Endothelial cell of umbilical vein (primary cell): Measurements from ENCODE around the gene SOX30. TPM values are rescaled to one million over a fixed set of nuclear protein-coding genes. Genes with fewer than 3 reads are reported as not detected.

Experiments used
- BruUV-seq: library from RNA; stranded (reverse); fragments of 400-500 nt; replicated peaks from 2 replicates; lab custom pipeline; 2021; lab: Mats Ljungman, UMichigan
- CTCF ChIA-PET: fragments of 300-600, 350-600 bp; sonication (Branson Sonifier 250); formaldehyde crosslinking; loops from one replicate; lab custom pipeline; 2021; ENCODE audit warnings: antibody characterized with exemption, inconsistent platforms; lab: Charles Lee
- POLR2A ChIA-PET: fragments of 300-600, 350-600 bp; sonication (Branson Sonifier 250); formaldehyde crosslinking; loops from one replicate; lab custom pipeline; 2021; ENCODE audit warnings: antibody characterized with exemption, inconsistent platforms; lab: Charles Lee
- DNase-seq: peaks from one replicate; pipeline ENCODE4 v3.0.0-alpha.2; 2011; ENCODE audit warnings: low read depth, low spot score
- FAIRE-seq: peaks from 2 replicates; lab custom pipeline; 2011; peaks lifted over from hg19 to GRCh38; lab: Jason Lieb, UNC
- H2AFZ ChIP-seq: 2 replicates; pipeline ENCODE4 v1.6.0; 2012; ENCODE audit warnings: low read depth, low read length, control low read depth, inconsistent platforms
- H3K27ac ChIP-seq: 2 replicates; pipeline ENCODE4 v1.5.1; 2011; ENCODE audit warnings: low read depth, mild to moderate bottlenecking, control low read depth, low read length, moderate library complexity; ENCODE audit not compliant: insufficient read depth
- H3K27me3 ChIP-seq, 2 experiments: 2 replicates each; pipeline versions ENCODE4 v1.6.0 to v1.6.1; 2011; ENCODE audit warnings: low read length in 2 of 2, mixed read lengths in 1 of 2; ENCODE audit not compliant: control insufficient read depth in 2 of 2, insufficient read depth in 2 of 2
- H3K36me3 ChIP-seq, 2 experiments: 2 replicates in 1 of 2; 3 replicates in 1 of 2; pipeline ENCODE4 v1.5.1; 2011; ENCODE audit warnings: low read length in 2 of 2, mild to moderate bottlenecking in 1 of 2, moderate library complexity in 1 of 2; ENCODE audit not compliant: control insufficient read depth in 2 of 2, insufficient read depth in 2 of 2; ENCODE audit errors: extremely low read depth in 1 of 2
- H3K4me1 ChIP-seq: 3 replicates; pipeline ENCODE4 v1.5.1; 2011; ENCODE audit warnings: mild to moderate bottlenecking, low read length; ENCODE audit not compliant: control insufficient read depth, insufficient read depth; ENCODE audit errors: extremely low read depth
- H3K4me2 ChIP-seq: 2 replicates; pipeline ENCODE4 v1.6.1; 2011; ENCODE audit warnings: low read length, control low read depth, mixed read lengths; ENCODE audit not compliant: insufficient read depth
- H3K4me3 ChIP-seq, 3 experiments: fragments of 200-600 bp in 1 of 3; sonication (generic), shearing (Covaris generic) in 1 of 3; replicated peaks in 1 of 3; 2 replicates each; pipeline ENCODE4 v1.5.1; 2011 to 2016; ENCODE audit warnings: control low read depth in 3 of 3, low read length in 3 of 3, mild to moderate bottlenecking in 2 of 3, inconsistent platforms in 1 of 3, low read depth in 1 of 3, moderate library complexity in 1 of 3; ENCODE audit not compliant: insufficient read depth in 1 of 3
- H3K79me2 ChIP-seq: 2 replicates; pipeline ENCODE4 v1.6.0; 2012; ENCODE audit warnings: low read length, inconsistent platforms; ENCODE audit not compliant: control insufficient read depth, insufficient read depth
- H3K9ac ChIP-seq: replicated peaks from 2 replicates; pipeline ENCODE3; 2011; ENCODE audit warnings: low read length, control low read depth; ENCODE audit not compliant: insufficient read depth; ENCODE audit errors: extremely low read depth
- H3K9me1 ChIP-seq: replicated peaks from 3 replicates; pipeline ENCODE4 v1.6.0; 2011; ENCODE audit warnings: mild to moderate bottlenecking, low read length; ENCODE audit not compliant: control insufficient read depth, insufficient read depth; ENCODE audit errors: extremely low read depth
- H3K9me3 ChIP-seq: replicated peaks from 2 replicates; pipeline ENCODE4 v1.5.1; 2012; ENCODE audit warnings: low read length, inconsistent platforms; ENCODE audit not compliant: control insufficient read depth, insufficient read depth
- H4K20me1 ChIP-seq: replicated peaks from 2 replicates; pipeline ENCODE3; 2011; ENCODE audit warnings: mild to moderate bottlenecking, low read length; ENCODE audit not compliant: control insufficient read depth, insufficient read depth; ENCODE audit errors: extremely low read depth
- CTCF ChIP-seq, 2 donors: IDR thresholded peaks; 1 replicate in 1 of 2; 2 replicates in 1 of 2; pipeline ENCODE4 v1.5.1; 2011; ENCODE audit warnings: low read length in 2 of 2, mild to moderate bottlenecking in 2 of 2, moderate library complexity in 2 of 2, control low read depth in 1 of 2, inconsistent platforms in 1 of 2, low read depth in 1 of 2; ENCODE audit not compliant: insufficient read depth in 1 of 2; ENCODE audit errors: extremely low read depth in 1 of 2
- EZH2 ChIP-seq: IDR thresholded peaks from 2 replicates; pipeline ENCODE4 v1.6.1; 2012; ENCODE audit warnings: borderline replicate concordance, low read depth, mild to moderate bottlenecking, moderate library complexity, low read length, inconsistent platforms; ENCODE audit not compliant: severe bottlenecking
- FOS ChIP-seq: IDR thresholded peaks from 2 replicates; pipeline ENCODE4 v1.6.1; 2011; ENCODE audit warnings: mild to moderate bottlenecking, low read length, moderate library complexity, borderline replicate concordance; ENCODE audit not compliant: insufficient read depth
- GATA2 ChIP-seq: IDR thresholded peaks from 2 replicates; pipeline ENCODE4 v1.7.0; 2011; ENCODE audit warnings: low read depth, mild to moderate bottlenecking, moderate library complexity, mixed read lengths, low read length; ENCODE audit not compliant: insufficient read length, insufficient read depth
- JUN ChIP-seq: IDR thresholded peaks from 2 replicates; pipeline ENCODE4 v1.6.1; 2011; ENCODE audit warnings: borderline replicate concordance, low read depth; ENCODE audit not compliant: insufficient read length, insufficient read depth
- MAX ChIP-seq: IDR thresholded peaks from 2 replicates; pipeline ENCODE4 v1.6.1; 2011; ENCODE audit not compliant: insufficient read depth, insufficient read length
- MYC ChIP-seq: IDR thresholded peaks from one replicate; pipeline ENCODE4 v1.6.1; 2011; ENCODE audit warnings: mild to moderate bottlenecking, low read depth, low read length
- POLR2A ChIP-seq: IDR thresholded peaks from 2 replicates; pipeline ENCODE4 v1.6.1; 2012; ENCODE audit warnings: low read depth, mild to moderate bottlenecking, control low read depth, low read length
- POLR2AphosphoS5 ChIP-seq: IDR thresholded peaks from 2 replicates; pipeline ENCODE4 v1.6.1; 2012; ENCODE audit warnings: low read depth, mild to moderate bottlenecking, control low read depth, low read length, moderate library complexity; ENCODE audit not compliant: insufficient read depth
- dilution Hi-C: fragments of 300-500 bp; cut with MboI; formaldehyde crosslinking; loops from one replicate; pipeline ENCODE4 v1.15.0; 2019; ENCODE audit warnings: low sequenced_read_pairs; ENCODE audit not compliant: extremely low pct_ligation_motif_present
- intact Hi-C: fragments of 100-400 bp; cut with micrococcal nuclease; formaldehyde crosslinking; loops from one replicate; pipeline ENCODE4 v1.10.0; 2022
- polyA plus RNA-seq, 4 experiments: library from polyadenylated mRNA; depleted of rRNA in 3 of 4; stranded (reverse) in 3 of 4; unstranded in 1 of 4; fragments of >200 nt; gene quantifications; 2 replicates each; pipeline versions ENCODE4 v1.2.1 to v1.2.3, GENCODE V29; 2011 to 2012; ENCODE audit warnings: missing spikeins in 1 of 4
- total RNA-seq: library from RNA; stranded (reverse); gene quantifications from 2 replicates; pipeline ENCODE4 v1.2.3, GENCODE V29; 2021

SOX30 gene
- total and polyA plus RNA-seq, 2 donors (not counting 3 experiments of a cell fraction or from before 2014, with no cell fraction given) = not detected

GRCh38 chr5:157630341-157630740 is 21.9 kb downstream of the SOX30 start:
- TF ChIP-seq POLR2AphosphoS5 (no peak), EZH2 (no peak), MYC (no peak), CTCF (IDR thresholded peaks at IDR 0.05; ENCODE audit: extremely low read depth in 1 of 2, insufficient read depth in 1 of 2, low read depth in 1 of 2, low read length in 2 of 2) (no peak), JUN (no peak), POLR2A (no peak), FOS (no peak), MAX (no peak), GATA2 (no peak)
- no TSS peak for BruUV-seq
- Histone ChIP-seq H3K4me2 (no peak overlapping the region), H3K4me1 (no peaks in the 10 kb centered on the region), H3K9me3 (peaks cover 2% of the 10 kb centered on the region), H4K20me1 (no peaks in the 10 kb centered on the region), H3K79me2 (no peaks in the 10 kb centered on the region), H3K27ac (no peak overlapping the region), H3K27me3 (no peaks in the 10 kb centered on the region), H3K9me1 (no peaks in the 10 kb centered on the region), H3K36me3 (no peaks in the 10 kb centered on the region), H3K4me3 (no peak overlapping the region), H2AFZ (no peak overlapping the region), H3K9ac (no peak overlapping the region)
- intact Hi-C loops = no loop called here
- FAIRE-seq (no peak), DNase-seq (no peak)
- POLR2A ChIA-PET = no interaction called here
- dilution Hi-C loops = no loop called here
- CTCF ChIA-PET = no interaction called here
